Vagina (tissue), 2 donors: Measurements from ENCODE around the gene KCNG2.

Experiments used
- CTCF ChIP-seq, 3 experiments: fragments of 450-650 bp in 2 of 3; fragments of 200-600 bp in 1 of 3; sonication (generic) in 1 of 3; IDR thresholded peaks; one replicate each; pipeline ENCODE4 v1.5.1; 2017 to 2019; ENCODE audit warnings: antibody characterized with exemption in 3 of 3, mild to moderate bottlenecking in 2 of 3, moderate library complexity in 2 of 3
- POLR2A ChIP-seq, 2 donors: fragments of 450-650 bp; IDR thresholded peaks; one replicate each; pipeline ENCODE4 v1.6.1; 2017; ENCODE audit warnings: antibody characterized with exemption in 2 of 2, mild to moderate bottlenecking in 2 of 2, moderate library complexity in 2 of 2

- no peak for TF ChIP-seq CTCF (IDR thresholded peaks at IDR 0.05)
- TF ChIP-seq POLR2A (IDR thresholded peaks at IDR 0.05): no peak
Measured at GRCh38 chr18:79888016-79888415, 90.3 kb downstream of the KCNG2 start.
